ENCODE results near the gene VPS37D.
A peak's percentile ranks its signal among the peaks of the same experiment; 100 is the strongest.
"Not testable (repeated sequence)": the region's sequence is repeated elsewhere in the genome, so short reads cannot be mapped to it uniquely, and the experiment has no call there.

Gene VPS37D, protein sequence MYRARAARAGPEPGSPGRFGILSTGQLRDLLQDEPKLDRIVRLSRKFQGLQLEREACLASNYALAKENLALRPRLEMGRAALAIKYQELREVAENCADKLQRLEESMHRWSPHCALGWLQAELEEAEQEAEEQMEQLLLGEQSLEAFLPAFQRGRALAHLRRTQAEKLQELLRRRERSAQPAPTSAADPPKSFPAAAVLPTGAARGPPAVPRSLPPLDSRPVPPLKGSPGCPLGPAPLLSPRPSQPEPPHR

DNA sequence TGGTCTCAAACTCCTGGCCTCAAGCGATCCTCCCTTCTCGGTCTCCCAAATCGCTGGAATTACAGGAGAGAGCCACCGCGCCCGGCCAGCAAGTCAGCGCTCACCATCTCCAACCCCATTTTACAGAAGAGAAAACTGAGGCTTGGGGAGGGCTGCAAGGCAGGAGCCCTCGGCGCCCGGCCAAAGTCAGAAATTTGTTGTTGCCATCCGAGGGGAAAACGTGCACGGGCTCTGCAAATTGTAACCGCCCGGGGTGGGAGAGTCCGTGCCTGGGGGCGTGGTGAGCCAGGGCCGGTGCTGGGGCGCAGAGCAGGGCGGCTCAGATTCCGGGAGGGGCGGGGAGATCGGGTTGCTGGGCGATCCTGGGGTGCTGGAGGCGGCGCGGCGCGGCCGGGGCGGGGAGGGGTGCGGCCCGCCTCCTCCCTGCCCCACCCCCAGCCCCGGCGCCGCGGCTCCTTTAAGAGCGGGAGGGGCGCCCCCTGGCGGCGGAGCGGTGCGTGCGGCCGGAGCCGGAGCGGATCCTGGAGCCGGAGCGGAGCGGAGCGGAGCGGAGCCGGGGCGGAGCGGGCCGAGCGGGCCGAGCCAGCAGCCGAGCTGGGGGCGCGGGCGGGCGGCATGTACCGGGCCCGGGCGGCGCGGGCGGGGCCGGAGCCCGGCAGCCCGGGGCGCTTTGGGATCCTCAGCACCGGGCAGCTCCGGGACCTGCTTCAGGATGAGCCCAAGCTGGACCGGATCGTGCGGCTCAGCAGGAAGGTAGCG is at the start of gene VPS37D:
TSS of gene VPS37D (plus strand) at position 488 of the 759 bp plus-strand sequence. CDS start at position 616, 128 bp downstream.
- DNase-seq: peak; percentile 57

DNA sequence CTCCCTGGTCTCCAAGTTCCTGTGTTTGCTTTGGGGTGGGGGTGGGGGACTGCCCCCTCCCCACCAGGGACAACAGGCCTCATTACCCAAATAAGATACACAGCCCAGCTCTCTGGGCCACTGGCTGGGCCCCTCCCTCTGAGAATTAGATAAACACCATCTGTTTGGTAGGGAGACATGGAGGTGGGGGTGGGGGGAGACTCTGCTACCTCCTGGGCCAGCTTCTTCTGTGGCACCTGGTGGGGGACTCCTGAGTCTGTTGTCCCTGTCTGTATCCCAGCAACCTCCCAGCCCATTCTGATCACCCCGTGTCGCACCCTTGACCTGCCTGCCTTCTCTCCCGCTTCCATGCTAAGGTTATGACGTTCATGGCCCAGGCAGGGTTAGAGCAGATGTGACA is 49.1 kb upstream of the VPS37D start:
- DNase-seq: no peak

DNA sequence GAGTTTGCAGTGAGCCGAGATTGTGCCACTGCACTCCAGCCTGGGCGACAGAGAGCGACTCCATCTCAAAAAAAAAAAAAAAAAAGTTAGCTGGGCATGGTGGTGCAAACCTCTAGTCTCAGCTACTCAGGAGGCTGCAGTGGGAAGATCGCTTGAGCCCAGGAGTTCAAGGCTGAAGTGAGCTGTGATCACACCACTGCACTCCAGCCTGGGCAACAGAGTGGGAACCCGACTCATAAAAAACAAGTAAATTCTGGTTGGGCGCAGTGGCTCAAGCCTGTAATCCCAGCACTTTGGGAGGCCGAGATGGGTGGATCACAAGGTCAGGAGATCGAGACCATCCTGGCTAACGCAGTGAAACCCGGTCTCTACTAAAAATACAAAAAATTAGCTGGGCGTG is 48.2 kb upstream of the VPS37D start:
- not testable (repeated sequence) for DNase-seq

DNA sequence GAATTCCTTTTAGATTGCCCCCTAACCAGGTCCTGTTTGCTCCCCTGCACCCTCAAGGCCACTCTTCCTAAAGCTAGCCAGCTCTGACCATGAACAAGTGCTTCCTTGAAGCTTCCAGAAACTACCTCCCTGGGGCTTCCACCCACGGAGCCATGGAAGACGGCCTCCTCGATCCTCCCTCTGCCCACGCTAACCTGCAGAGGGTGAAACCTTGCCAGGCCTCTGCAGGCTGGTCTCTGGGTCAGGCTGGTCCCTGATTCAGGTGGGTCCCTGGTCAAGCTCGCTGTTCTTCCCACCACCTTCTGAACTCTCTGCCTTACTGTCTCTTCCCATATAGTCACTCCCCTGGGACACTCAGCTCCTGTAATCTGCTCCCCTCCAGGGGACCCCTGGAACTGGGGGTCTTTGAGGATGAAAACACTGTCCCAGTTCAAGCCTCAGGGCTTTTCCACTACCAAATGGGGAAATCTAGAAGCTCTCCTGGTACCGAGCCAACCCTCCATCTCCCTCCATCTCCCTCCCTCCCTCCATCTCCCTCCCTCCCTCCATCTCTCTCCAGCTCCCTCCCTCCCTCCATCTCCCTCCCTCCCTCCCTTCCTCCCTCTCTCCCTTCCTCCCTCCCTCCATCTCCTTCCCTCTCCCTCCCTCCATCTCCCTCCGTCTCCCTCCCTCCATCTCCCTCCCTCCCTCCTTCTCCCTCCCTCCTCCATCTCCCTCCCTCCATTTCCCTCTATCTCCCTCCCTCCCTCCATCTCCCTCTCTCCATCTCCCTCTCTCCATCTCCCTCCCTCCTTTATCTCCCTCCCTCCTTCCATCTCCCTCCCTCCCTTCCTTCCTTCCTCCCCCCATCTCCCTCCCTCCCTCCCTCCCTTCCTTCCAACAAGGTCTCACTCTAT is 46.2 kb upstream of the VPS37D start:
- DNase-seq: no peak

DNA sequence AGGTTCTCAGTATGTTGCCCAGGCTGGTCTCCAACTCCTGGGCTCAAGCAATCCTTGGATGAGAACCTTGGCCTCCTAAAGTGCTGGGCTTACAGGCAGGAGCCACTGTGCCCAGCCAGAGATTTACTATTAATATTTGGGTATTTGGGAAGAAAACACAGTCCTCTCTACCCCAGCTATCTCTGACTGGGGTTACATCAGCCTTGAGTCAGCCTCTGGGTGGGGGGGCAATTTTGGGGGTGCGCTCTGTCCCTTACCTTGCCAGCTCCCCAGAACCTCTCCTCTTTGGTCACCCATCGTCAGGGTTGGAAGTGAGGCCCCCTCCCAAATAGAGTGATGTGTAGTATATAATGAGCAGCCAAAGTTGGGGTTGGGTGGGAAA is 45.1 kb upstream of the VPS37D start:
- no peak for DNase-seq

DNA sequence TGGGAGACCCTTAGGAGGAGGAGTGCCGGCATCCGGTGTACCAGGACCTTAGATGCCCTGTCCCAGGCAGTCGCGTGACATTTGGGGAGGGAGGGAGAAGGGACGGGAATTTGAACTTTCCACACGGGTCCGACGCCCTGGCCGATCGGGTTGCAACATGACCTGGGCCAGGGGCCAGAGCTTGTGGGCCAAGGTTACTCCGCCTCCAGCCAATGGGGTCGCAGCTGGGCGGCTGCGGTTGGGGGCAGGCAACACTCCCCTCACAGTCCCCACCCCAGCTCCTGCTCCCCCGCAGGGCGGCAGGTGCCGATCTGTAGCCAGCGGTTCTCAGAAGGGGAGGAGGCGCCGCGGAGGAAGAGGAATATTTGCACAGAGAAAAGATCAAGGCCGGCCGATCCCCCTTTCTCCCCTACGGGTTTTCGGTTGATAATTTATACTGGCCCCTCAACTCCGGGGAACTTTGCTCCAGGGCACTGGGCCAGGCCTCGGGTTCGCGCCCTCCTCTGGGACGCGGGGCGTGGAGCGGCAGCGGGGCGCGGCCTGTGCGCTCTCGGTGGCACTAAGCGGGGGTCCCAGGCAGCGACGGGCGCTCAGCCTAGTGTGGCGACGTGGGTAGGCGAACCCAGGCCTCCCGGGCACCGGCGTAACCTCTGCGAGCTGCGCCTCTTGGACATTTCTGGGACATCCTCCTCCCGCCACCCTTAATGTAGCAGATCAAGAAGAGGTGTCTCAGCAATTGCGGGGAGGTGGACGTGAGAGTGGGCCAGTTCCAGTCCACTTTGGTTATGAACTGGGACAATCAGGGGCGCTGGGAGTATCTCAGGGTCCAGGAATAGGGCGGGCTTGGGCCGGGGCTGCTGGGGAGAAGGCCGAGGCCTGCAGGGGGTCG is 44.5 kb upstream of the VPS37D start:
- no peak for DNase-seq

DNA sequence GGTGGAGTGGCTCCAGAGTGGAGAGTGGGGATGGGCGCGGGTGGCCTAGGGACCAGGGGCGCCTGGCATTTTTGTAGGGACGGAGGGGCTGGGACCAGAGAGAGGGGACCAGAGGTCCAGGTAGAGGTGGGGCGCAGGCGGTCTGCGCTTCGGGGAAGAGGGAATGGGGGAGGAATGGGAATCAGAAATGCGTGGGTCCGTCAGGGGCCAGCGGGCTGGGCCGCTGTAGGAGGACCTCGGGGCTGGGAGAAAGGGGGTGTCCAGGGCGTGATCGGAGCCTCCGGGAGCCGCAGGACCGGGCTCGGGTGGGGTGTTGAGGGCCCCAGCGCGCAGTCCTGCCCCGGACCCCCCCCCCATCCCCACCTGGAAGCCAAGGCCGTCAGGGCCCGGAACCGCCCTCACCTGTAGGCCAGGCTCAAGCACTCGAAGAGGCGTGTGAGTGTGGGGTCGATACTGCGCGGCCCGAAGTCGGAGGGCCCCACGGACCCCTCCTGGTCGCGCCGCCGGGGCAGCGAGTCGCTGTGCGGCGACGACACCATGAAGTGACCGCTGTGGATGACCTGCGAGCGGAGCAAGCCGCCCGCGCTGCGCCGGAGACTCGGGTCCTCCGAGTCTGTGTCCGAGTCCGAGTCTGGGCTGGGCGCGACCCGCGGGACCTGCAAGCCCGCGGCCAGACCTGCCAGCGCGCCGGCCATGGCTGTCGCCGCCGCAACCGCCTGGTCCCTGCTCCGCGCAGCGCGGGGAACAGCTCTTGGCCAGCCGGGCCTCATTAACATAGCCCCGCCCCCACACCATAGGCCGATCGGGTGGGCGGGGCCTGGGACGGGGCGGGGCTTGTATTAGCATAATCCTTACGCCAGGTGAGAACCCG is 43.6 kb upstream of the VPS37D start, which contains the start of gene MLXIPL:
TSS of gene MLXIPL (minus strand) at position 725 of the 871 bp plus-strand sequence. CDS start at position 695, 30 bp downstream.
- DNase-seq: no peak

DNA sequence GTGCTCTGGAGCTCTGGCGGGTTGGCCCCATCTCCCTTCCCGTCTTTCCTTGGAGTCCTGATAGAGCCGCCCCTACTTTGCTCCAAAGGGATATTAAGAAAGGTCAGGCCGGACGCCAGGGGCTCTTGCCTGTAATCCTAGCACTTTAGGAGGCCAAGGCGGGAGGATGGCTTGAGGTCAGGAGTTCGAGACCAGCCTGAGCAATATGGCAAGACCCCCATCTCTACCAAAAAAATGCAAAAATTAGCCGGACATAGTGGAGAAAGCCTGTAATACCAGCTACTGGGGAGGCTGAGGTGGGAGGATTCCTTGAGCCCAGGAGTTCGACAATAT is 43.0 kb upstream of the VPS37D start:
- DNase-seq: no peak

DNA sequence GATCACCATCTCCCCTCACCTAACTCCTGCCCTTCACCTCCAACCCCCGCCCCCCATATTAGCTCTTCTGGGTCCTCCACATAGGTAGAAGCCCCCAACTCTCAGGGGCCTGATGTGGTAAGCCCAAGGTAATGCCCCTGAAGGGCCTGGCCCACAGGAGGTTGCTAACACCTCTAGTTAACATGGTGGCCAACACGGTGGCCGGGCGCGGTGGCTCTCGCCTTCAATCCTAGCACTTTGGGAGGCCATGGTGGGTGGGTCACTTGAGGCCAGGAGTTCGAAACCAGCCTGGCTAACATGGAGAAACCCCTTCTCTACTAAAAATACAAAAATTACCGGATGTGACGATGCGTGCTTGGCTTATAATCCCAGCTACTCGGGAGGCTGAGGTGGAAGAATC is 42.4 kb upstream of the VPS37D start:
- no peak for DNase-seq

DNA sequence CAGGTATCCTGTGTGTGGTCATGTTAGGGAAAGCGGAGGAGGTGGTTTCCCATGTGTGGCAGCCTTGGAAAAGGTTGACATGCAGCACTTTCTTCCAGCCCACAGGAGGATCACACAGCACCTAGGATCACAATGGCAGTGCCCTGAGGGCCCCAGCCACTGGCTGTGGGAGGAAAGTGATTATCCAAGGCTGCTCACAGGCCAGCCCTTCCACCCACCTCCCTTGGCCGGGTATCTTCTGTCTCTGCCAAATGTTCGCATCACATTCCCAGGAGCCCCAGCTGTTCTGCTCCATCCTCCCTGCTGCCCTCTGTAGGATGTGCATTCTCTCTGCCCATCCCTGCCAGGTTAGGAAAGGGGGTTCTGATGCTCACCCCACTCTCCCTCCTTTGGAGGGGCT is 40.8 kb upstream of the VPS37D start:
- no peak for DNase-seq

DNA sequence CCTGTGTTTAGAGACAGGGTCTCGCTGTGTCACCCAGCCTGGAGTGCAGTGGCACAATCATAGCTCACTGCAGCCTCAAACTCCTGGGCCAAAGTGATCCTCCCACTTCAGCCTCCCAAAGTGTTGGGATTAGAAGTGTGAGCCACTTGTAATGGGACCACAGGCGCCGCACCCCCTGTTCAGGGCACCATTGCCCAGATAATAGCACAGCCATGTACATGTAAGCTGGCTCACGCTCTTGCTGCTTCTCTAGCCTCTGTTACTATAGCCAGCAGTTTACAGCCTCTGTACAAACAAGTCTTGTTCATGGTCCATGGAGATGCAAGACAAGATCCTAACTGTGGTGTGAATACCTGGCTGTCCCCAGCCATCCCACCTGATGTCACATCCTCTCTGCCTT is 39.1 kb upstream of the VPS37D start:
- DNase-seq: no peak

DNA sequence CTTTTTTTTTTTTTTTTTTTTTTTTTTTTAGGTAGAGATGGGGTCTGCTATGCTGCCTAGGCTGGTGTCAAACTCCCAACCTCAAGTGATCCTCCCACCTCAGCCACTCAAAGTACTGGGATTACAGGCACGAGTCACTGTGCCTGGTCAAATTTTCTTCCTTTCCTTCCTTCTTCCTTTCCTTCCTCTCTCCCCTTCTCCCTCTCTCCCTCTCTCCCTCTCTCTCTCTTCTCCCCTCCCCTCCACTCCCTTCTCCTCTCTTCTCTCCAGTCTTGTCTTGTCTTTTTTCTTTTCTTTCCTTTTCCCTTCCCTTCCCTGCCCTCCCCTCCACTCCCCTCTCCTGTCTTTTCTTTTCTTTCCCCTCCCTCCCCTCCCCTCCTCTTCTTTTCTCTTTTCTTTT is 36.1 kb upstream of the VPS37D start:
- DNase-seq: no peak

DNA sequence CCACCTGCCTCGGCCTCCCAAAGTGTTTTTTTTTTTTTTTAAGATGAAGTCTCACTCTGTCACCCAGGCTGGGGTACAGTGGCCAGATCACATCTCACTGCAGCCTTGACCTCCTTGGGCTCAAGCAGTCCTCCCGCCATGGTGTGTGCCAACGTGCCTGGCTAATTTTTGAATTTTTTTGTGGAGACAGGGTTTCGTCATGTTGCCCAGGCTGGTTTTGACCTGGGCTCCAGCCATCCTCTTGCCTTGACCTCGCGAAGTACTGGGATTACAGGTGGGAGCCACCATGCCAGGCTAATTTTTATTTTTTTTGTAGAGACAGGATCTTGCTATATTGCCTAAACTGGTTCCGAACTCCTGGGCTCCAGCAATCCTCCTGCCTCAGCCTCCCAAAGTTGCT is 34.3 kb upstream of the VPS37D start:
- DNase-seq: no peak

DNA sequence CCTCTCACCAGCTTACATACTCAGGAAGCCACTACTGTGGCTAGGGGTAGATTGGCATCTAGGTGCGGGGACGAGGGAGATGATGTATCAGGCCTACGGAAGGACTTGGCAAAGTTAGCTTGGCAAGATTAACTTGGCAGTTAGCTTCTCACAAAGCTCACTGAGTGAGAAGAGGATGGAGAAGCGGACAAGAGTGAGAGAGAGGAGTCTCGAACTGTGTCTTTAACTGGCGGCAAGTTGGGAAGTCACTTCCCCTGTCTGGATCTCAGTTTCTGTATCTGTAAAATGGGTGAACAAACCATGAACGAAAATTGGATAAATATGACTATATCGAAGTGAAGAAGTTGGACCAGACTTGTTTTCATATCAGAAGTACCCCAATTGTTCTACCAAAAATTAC is 33.8 kb upstream of the VPS37D start:
- DNase-seq: no peak

DNA sequence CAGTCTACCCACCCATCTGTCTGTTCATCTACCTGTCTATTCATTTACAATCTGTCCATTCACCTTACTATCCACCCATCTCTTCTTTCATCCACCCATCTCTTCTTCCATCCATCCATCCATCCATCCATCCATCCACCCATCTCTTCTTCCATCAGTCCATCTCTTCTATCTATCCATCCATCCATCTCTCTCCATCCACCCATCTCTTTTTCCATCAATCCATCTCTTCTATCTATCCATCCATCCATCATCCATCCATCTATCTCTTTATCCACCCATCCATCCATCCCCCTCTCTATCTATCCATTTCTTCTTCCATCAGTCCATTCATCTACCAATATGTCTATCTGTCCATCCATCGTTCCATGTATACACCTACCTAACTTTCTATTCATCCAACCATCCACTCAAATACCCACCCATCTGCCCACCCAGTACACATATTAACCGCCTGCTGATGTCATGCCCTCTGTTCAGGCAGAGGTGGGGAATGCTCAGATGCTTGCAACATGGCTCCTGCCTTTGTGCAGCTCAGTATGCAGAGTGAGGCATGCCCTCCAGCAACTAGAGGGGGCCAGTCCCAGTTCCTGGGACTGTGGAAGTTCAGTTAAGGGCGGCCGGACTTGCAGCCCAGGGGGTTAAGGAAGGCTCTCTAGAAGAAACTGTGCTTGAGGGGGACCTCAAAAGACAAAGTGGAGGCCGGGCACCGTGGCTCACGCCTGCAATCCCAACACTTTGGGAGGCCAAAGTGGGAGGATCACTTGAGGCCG is 32.0 kb upstream of the VPS37D start:
- no peak for DNase-seq

DNA sequence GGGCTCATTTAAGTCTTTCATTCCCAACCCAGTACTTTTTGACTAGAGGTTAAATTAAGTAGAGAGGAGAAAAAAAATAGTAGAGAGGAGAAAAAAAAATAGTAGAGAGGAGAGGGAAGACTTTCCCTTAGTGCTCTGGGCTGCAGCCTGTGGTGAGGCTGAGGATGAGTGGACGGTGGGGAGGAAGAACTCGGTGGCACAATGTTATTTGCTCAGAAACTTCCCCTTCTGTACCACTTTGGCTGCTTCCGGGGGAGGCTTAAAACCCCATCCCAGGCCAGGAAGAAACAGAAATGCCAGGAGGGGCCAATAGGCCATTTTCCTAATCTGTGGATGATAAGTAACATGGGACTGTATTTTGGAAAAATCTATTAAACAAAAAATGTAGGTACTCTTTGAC is 28.7 kb upstream of the VPS37D start:
- DNase-seq: no peak

DNA sequence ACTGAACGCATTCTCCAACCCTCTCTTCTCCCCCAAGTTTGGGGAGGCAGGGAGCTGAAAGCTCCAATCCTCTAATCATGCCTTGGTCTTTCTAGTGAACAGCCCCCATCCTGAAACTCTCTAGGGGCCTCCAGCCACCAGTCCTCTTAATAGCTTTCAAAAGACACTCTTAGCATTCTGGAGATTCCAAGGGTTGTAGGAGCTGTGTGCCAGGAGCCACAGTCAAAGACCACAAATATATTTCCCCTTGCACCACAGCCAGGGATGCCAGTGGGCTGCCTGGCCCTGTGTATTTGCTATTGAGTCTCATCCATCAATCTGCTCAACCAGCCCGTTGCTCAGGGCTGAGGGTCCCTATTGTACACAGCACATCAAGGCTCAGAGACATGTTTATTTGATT is 24.8 kb upstream of the VPS37D start:
- no peak for DNase-seq

DNA sequence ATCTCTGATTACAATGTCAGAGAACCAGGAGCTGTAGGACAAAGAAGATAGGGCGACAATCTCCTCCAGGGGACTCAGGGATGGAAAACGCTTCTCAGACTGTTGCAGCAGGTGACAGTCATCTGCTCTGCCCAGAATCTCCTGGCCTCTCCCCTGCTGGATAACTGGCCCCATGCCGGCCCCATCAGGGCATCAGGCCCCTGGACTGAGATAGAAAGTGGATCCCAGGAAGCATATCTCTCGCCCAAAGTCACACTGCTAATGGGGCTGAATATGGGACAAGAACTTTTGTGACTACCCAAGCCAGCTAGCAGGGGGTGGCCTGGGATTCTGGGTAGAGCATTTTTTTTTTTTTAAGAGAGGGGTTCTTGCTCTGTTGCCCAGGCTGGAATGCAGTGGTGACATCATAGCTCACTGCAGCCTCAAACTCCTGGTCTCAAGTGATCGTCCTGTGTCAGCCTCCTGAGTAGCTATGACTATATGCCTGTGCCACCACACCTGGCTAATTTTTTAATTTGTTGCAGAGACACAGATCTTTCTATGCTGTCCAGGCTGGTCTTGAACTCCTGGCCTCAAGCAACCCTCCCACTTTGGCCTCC is 22.8 kb upstream of the VPS37D start:
- no peak for DNase-seq

DNA sequence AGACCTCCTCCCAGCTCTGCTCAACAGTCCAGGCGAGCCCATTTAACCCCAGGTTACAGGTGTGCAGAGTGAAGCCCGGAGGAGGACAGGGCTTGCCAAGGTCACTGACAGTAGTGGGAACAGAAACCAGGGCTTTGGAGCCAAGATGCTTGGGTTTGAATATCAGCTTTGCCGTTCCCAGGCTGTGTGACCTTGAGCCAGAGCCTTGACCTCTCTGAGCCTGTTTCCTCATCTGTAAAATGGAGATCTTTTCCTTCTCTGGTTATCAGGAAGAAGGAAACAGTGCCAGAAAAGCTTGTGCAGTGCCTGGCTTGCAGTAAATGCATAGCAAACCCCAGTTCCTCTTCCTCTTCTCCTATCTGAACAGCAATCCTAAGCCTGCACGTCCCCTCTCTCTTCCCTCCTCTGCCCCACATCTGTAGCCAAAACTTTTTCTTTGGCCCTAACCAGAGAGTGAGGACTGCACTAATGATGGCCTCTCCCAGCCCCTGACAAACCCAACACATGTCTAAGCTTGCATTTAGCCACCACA is 21.9 kb upstream of the VPS37D start:
- DNase-seq: no peak
